A549 (cell line): ENCODE results near the gene ROS1. TPM values are rescaled to one million over a fixed set of nuclear protein-coding genes. Genes with fewer than 3 reads are reported as not detected.

Experiments used
- ATAC-seq, 2 experiments: fragments of 200-7000 bp in 1 of 2; fragments of >200 bp in 1 of 2; cut with Nextera tagmentation in 1 of 2; cut with Tn5 transposase in 1 of 2; 3 replicates each; pipeline versions ENCODE4 v1.8.0 to v1.9.1; 2018 to 2020; ENCODE audit warnings: mild to moderate bottlenecking in 1 of 2, moderate library complexity in 1 of 2
- CTCF ChIA-PET: fragments of 300-600 bp; sonication (Branson Sonifier 250); formaldehyde crosslinking; extraction: SDS; loops from one replicate; lab custom pipeline; 2021; ENCODE audit warnings: antibody characterized with exemption, inconsistent platforms; lab: Yijun Ruan, JAX
- POLR2A ChIA-PET: fragments of 350-600 bp; formaldehyde crosslinking; extraction: SDS; loops from one replicate; lab custom pipeline; 2021; ENCODE audit warnings: antibody characterized with exemption, inconsistent platforms; lab: Yijun Ruan, JAX
- DNase-seq, 2 experiments: peaks; one replicate each; pipeline versions ENCODE4 v3.0.0 to v3.0.0-alpha.2; 2011 to 2016; ENCODE audit warnings: low read depth in 1 of 2, low spot score in 1 of 2
- FAIRE-seq: peaks from 2 replicates; lab custom pipeline; 2011; peaks lifted over from hg19 to GRCh38; lab: Jason Lieb, UNC
- H3K27ac ChIP-seq, 2 experiments: fragments of >200 bp; sonication (Bioruptor Twin); formaldehyde crosslinking; 3 replicates each; pipeline ENCODE4 v1.5.1; 2016 to 2017
- H3K4me1 ChIP-seq: fragments of >200 bp; sonication (Bioruptor Twin); formaldehyde crosslinking; 3 replicates; pipeline ENCODE4 v1.6.1; 2016
- H3K4me2 ChIP-seq: fragments of >200 bp; sonication (Bioruptor Twin); formaldehyde crosslinking; 3 replicates; pipeline ENCODE4 v1.6.1; 2016
- H3K4me3 ChIP-seq: fragments of >200 bp; sonication (Bioruptor Twin); formaldehyde crosslinking; 3 replicates; pipeline ENCODE4 v1.5.1; 2016
- H3K9me3 ChIP-seq: fragments of >200 bp; sonication (Bioruptor Twin); formaldehyde crosslinking; 3 replicates; pipeline ENCODE4 v1.6.1; 2016
- BHLHE40 ChIP-seq: IDR thresholded peaks from 2 replicates; pipeline ENCODE4 v1.6.1; 2012; ENCODE audit warnings: low read depth, low read length, inconsistent platforms
- CBX8 ChIP-seq: fragments of 200-600 bp; sonication (generic); IDR thresholded peaks from 2 replicates; pipeline ENCODE4 v1.6.1; 2016
- CHD2 ChIP-seq: fragments of 150-350 bp; IDR thresholded peaks from 2 replicates; pipeline ENCODE4 v1.6.1; 2014; ENCODE audit warnings: low read length; ENCODE audit not compliant: partially characterized antibody
- EHF ChIP-seq: fragments of 250-450 bp; sonication (Bioruptor Pico); IDR thresholded peaks from 2 replicates; pipeline ENCODE4 v1.5.0; 2020; ENCODE audit warnings: mild to moderate bottlenecking
- EHMT2 ChIP-seq: fragments of 200-600 bp; sonication (generic); IDR thresholded peaks from 2 replicates; pipeline ENCODE4 v1.6.1; 2016; ENCODE audit warnings: antibody characterized with exemption, low read depth, mild to moderate bottlenecking, moderate library complexity
- HEYL ChIP-seq: fragments of 250-450 bp; sonication (Bioruptor Pico); IDR thresholded peaks from 2 replicates; pipeline ENCODE4 v1.8.0; 2021; ENCODE audit warnings: mild to moderate bottlenecking, moderate library complexity
- HOXB13 ChIP-seq: fragments of 250-450 bp; sonication (Bioruptor Pico); IDR thresholded peaks from 2 replicates; pipeline ENCODE4 v1.5.0; 2020; ENCODE audit warnings: low read depth, mild to moderate bottlenecking, moderate library complexity
- HOXB5 ChIP-seq: fragments of 250-450 bp; sonication (Bioruptor Pico); IDR thresholded peaks from 2 replicates; pipeline ENCODE4 v1.5.0; 2020; ENCODE audit warnings: mild to moderate bottlenecking, moderate library complexity
- MAZ ChIP-seq: fragments of 150-350 bp; IDR thresholded peaks from 2 replicates; pipeline ENCODE4 v1.6.1; 2014; ENCODE audit warnings: antibody characterized with exemption, low read depth, low read length, borderline replicate concordance
- RAD21 ChIP-seq, 2 experiments: fragments of >200 bp in 1 of 2; sonication (Bioruptor Twin) in 1 of 2; formaldehyde crosslinking in 1 of 2; IDR thresholded peaks in 1 of 2; conservative IDR thresholded peaks in 1 of 2; 2 replicates in 1 of 2; 3 replicates in 1 of 2; pipeline ENCODE4 v1.6.1; 2012 to 2018; ENCODE audit warnings: inconsistent platforms in 1 of 2
- SMC3 ChIP-seq: fragments of >200 bp; sonication (Bioruptor Twin); formaldehyde crosslinking; IDR thresholded peaks from 3 replicates; pipeline ENCODE4 v1.6.1; 2018; ENCODE audit warnings: inconsistent platforms
- TFCP2L1 ChIP-seq: fragments of 250-450 bp; sonication (Bioruptor Pico); IDR thresholded peaks from 2 replicates; pipeline ENCODE4 v1.5.0; 2021; ENCODE audit warnings: mild to moderate bottlenecking
- ZNF302 ChIP-seq: fragments of 250-450 bp; sonication (Bioruptor Pico); IDR thresholded peaks from 2 replicates; pipeline ENCODE4 v1.9.0; 2021; ENCODE audit warnings: inconsistent platforms, mild to moderate bottlenecking, moderate library complexity
- WGBS: methylation state at CpG from one replicate; pipeline ENCODE4 v1.1.6; 2017; ENCODE audit errors: missing lambda C conversion rate; 5-methylcytosine and 5-hydroxymethylcytosine counted together
- polyA plus RNA-seq, 4 experiments: library from polyadenylated mRNA; depleted of rRNA in 3 of 4; stranded (reverse); fragments of >200 nt; fragmentation: RNase III in 1 of 4; extraction: RNeasy Plus Mini Kit Qiagen cat#74134 plus additional on column Dnase treatment in 1 of 4; gene quantifications; 2 replicates in 3 of 4; 3 replicates in 1 of 4; pipeline ENCODE4 v1.2.3, GENCODE V29; 2011 to 2017
- TF ChIP-seq, protein P1 (sequence below): fragments of >200 bp; sonication (Bioruptor Twin); formaldehyde crosslinking; IDR thresholded peaks from 2 replicates; pipeline ENCODE4 v1.6.1; 2016
- TF ChIP-seq, protein P2 (sequence below): IDR thresholded peaks from 2 replicates; pipeline ENCODE4 v1.6.1; 2012
- TF ChIP-seq, protein P3 (sequence below): fragments of >200 bp; sonication (Bioruptor Twin); formaldehyde crosslinking; IDR thresholded peaks from 3 replicates; pipeline ENCODE4 v1.5.1; 2016

Gene ROS1
- polyA plus RNA-seq, 2 of the 4 experiments (the other 2 are of a cell fraction): 0.17 to 0.18 TPM

DNA sequence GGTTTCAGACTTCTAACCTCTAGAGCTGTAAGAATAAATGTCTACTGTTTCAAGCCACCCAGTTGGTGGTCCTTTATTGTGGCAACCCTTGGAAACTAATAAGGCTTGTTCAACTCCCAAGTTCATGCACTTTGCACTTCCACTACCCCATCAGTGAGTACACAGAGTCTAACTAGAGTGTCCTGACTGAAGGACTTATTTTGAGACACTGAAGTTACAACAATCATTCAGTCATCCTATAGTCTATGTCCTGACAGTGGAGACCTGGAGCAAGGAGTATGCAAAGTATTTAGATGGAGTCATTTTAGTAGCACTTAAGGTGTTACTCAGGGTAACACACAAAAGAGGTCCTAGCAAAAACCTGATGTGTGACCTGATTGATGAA is 97.7 kb downstream of the ROS1 start:
- Histone ChIP-seq H3K4me2 (no peak overlapping the region), H3K27ac (no peak overlapping the region), H3K9me3 (no peaks in the 10 kb centered on the region), H3K4me1 (no peaks in the 10 kb centered on the region), H3K4me3 (no peak overlapping the region)
- ATAC-seq (no peak), DNase-seq (no peak), FAIRE-seq (no peak)
- CTCF ChIA-PET: no interaction called here
- TF ChIP-seq, protein P1, sequence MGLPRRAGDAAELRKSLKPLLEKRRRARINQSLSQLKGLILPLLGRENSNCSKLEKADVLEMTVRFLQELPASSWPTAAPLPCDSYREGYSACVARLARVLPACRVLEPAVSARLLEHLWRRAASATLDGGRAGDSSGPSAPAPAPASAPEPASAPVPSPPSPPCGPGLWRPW: no peak
- no peak for TF ChIP-seq CBX8
- TF ChIP-seq EHF (CRISPR knock-in tag): no peak
- TF ChIP-seq MAZ: no peak
- TF ChIP-seq, protein P2, sequence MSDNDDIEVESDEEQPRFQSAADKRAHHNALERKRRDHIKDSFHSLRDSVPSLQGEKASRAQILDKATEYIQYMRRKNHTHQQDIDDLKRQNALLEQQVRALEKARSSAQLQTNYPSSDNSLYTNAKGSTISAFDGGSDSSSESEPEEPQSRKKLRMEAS: no peak
- POLR2A ChIA-PET: no interaction called here

DNA sequence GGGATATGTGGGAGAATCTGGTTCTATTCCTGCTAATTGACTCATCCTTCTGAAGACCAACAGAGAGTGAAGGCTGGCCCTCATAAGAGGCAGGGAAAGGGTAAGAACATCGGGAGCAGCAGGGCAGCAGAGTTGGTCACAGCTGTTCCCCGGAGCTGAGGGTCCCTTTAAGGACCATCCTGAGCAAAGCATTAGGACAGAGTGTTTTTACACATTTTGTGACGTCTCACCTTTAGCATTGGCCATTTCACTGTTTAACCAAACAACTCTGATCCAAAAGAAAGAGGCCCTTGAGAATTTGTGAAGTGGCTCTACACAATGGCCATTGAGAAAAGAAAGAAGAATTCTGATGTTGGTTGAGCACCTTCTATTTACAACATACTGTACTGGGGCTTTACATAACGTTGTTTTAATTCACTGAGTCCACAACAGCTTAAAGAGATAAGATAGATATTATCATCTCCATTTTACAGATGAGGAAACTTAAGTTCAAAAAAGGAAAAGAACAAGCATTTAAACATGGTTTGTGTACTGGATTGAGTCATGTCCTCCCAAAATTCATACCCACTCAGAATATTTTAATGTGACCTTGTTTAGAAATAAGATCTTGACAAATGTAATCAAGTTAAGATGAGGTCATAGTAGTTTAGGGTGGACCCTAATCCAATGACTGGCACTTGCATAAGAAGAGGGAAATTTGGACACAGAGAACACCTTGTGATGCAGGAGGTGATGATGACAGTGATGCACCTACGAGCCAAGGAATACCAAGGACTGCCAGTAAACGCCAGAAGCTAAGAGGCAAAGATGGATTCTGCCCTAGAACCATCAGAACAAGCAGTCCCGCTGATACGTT is 98.4 kb downstream of the ROS1 start:
- 16% methylated on average over 8 of the region's 8 CpGs for WGBS
- H3K4me2 ChIP-seq: no peak overlapping the region
- POLR2A ChIA-PET: no interaction called here
- no peak overlapping the region for H3K4me3 ChIP-seq
- TF ChIP-seq MAZ: no peak
- TF ChIP-seq CHD2: no peak
- TF ChIP-seq, all 56 proteins: peak for 0
- no peak overlapping the region for H3K27ac ChIP-seq
- H3K4me1 ChIP-seq: no peaks in the 10 kb centered on the region
- CTCF ChIA-PET: no interaction called here
- DNase-seq (no peak), ATAC-seq (no peak), FAIRE-seq (no peak)
- no peaks in the 10 kb centered on the region for H3K9me3 ChIP-seq

DNA sequence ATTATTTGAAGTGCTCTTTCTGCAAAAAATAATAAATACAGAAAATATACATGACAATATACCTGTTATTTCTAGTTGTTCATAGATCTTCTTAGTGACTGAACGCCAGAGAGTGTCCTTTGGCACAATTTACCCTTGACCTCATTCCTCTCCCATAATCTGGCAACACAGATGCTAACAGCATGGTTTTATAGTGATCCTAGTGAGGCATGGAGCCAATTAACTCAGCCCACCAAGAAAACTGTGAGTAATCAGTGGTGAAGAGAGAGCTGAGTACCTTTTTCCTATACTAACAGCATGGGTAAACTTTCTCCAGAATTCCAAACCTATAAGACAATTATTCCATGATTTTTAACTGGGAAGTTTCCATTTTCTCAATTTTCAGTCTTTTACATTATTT is 99.3 kb downstream of the ROS1 start:
- 22% methylated on average over 1 of the region's 1 CpG for WGBS
- no peak for TF ChIP-seq EHMT2
- no peak for TF ChIP-seq HOXB13 (CRISPR knock-in tag)
- TF ChIP-seq ZNF302 (CRISPR knock-in tag): no peak
- no peak for TF ChIP-seq BHLHE40
- TF ChIP-seq EHF (CRISPR knock-in tag): no peak
- TF ChIP-seq HOXB5 (CRISPR knock-in tag): no peak
- DNase-seq (no peak), ATAC-seq (no peak), FAIRE-seq (no peak)
- POLR2A ChIA-PET: no interaction called here
- H3K4me1 ChIP-seq: no peaks in the 10 kb centered on the region
- H3K9me3 ChIP-seq: no peaks in the 10 kb centered on the region
- no peak overlapping the region for H3K4me2 ChIP-seq
- no peak overlapping the region for H3K27ac ChIP-seq
- CTCF ChIA-PET: no interaction called here
- no peak overlapping the region for H3K4me3 ChIP-seq

DNA sequence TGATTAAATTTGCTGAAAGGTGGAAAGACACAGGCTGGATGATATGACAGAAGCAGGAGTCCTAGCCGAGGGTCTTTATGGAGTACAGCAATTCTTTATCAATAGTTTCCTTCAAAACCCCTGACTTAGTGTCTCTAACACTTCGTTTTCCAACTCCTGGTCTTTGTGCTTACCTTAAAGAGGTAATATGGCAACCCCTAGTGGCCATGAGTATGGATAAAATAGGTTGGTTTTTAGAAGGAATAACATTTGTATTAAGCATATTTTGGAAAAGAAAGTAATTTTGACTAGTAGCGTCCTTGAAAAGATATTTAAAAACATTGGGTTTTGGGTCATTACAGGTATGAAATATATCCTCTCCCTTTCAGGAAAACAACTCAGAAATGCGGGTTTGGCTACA is 108.5 kb downstream of the ROS1 start:
- Histone ChIP-seq H3K4me2 (no peak overlapping the region), H3K9me3 (no peaks in the 10 kb centered on the region)
- TF ChIP-seq TFCP2L1 (CRISPR knock-in tag): no peak
- TF ChIP-seq SMC3: 0 out of 3 replicates have a peak, but pooled peaks have one; percentile 19
- TF ChIP-seq RAD21 (conservative IDR thresholded peaks at IDR 0.05 in 1 of 2, IDR thresholded peaks at IDR 0.05 in 1 of 2): peak; percentile 39 to 61; a peak in 4 of 5 replicates
- no peak for TF ChIP-seq HEYL (CRISPR knock-in tag)
- TF ChIP-seq, protein P3, sequence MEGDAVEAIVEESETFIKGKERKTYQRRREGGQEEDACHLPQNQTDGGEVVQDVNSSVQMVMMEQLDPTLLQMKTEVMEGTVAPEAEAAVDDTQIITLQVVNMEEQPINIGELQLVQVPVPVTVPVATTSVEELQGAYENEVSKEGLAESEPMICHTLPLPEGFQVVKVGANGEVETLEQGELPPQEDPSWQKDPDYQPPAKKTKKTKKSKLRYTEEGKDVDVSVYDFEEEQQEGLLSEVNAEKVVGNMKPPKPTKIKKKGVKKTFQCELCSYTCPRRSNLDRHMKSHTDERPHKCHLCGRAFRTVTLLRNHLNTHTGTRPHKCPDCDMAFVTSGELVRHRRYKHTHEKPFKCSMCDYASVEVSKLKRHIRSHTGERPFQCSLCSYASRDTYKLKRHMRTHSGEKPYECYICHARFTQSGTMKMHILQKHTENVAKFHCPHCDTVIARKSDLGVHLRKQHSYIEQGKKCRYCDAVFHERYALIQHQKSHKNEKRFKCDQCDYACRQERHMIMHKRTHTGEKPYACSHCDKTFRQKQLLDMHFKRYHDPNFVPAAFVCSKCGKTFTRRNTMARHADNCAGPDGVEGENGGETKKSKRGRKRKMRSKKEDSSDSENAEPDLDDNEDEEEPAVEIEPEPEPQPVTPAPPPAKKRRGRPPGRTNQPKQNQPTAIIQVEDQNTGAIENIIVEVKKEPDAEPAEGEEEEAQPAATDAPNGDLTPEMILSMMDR: peak; percentile 40
- TF ChIP-seq, all 56 proteins: peak for 3
- FAIRE-seq (no peak), DNase-seq (peak; percentile 2 to 22), ATAC-seq (peak in 1 of 2 experiments; percentile 76; a peak in 3 of 6 replicates)
- Histone ChIP-seq H3K27ac (no peak overlapping the region), H3K4me3 (no peak overlapping the region), H3K4me1 (no peaks in the 10 kb centered on the region)
- CTCF ChIA-PET: interaction anchor here (1.0 kb wide), 1 partner anchor 35 kb away, joined by 3 read pairs; no protein-coding TSS in a partner anchor
- 1% methylated on average over 4 of the region's 4 CpGs for WGBS
- POLR2A ChIA-PET: no interaction called here
